Colonic mucosa (tissue), 4 donors: ENCODE data around the gene ECPAS. TPM values are rescaled to one million over a fixed set of nuclear protein-coding genes. Genes with fewer than 3 reads are reported as not detected.
"Not testable (repeated sequence)": the region's sequence is repeated elsewhere in the genome, so short reads cannot be mapped to it uniquely, and the experiment has no call there.

Experiments used
- DNase-seq: peaks from one replicate; pipeline ENCODE4 v3.0.0-alpha.2; 2020
- H3K27ac ChIP-seq: fragments of 200-600 bp; one replicate; pipeline ENCODE4 v1.8.0; 2021
- H3K27me3 ChIP-seq: fragments of 200-600 bp; one replicate; pipeline ENCODE4 v1.8.0; 2021
- H3K36me3 ChIP-seq: fragments of 200-600 bp; one replicate; pipeline ENCODE4 v1.8.0; 2021
- H3K4me1 ChIP-seq: fragments of 200-600 bp; one replicate; pipeline ENCODE4 v1.8.0; 2021; ENCODE audit warnings: mild to moderate bottlenecking
- H3K4me3 ChIP-seq: fragments of 200-600 bp; one replicate; pipeline ENCODE4 v1.8.0; 2021
- H3K9ac ChIP-seq, 2 donors: one replicate each; pipeline ENCODE4 v1.7.0; 2013; ENCODE audit warnings: control low read depth in 2 of 2, low read depth in 2 of 2, low read length in 2 of 2
- H3K9me3 ChIP-seq: fragments of 200-600 bp; one replicate; pipeline ENCODE4 v1.8.0; 2021
- intact Hi-C: fragments of 100-400 bp; cut with DNase I; formaldehyde crosslinking; loops from one replicate; pipeline ENCODE4 v1.14.1; 2022
- total RNA-seq, 2 donors: library from RNA; stranded (reverse); fragmentation: NEBNext Ultra II Directional in 1 of 2; extraction: Animal tissue kit (Norgen Biotek cat#: 25700) in 1 of 2; gene quantifications; one replicate each; pipeline ENCODE4 v1.2.1, GENCODE V29; 2021
- TF ChIP-seq, protein P1 (sequence below): fragments of 200-600 bp; IDR thresholded peaks from one replicate; pipeline ENCODE4 v1.8.0; 2022; ENCODE audit warnings: antibody characterized with exemption, mild to moderate bottlenecking
- donor health status: healthy.
- donor health status: DM: no; HTN: no; CAD: no.
- donor health status: DM: no; HTN: no; CAD: no.

The ECPAS gene
- total RNA-seq, 2 donors from 2014 or later = 55.1 to 92.5 TPM

DNA sequence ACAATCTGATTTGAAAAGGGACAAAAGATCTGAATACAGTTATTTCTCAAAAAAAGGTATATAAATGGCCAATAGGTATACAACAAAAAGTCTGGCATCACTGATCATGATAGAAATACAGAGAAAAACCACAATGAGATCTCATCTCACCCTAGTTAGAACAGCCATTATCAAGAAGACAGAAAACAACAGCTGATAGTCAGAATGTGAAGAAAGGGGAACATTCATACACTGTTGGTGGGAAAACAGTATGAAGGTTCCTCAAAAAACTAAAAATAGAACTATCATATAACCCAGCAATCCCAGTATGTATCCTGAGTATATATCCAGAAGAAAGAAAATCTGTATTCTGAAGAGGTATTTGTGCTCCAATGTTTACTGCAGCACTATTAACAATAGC is 78.5 kb downstream of the ECPAS start:
- Histone ChIP-seq H3K4me3 (no peak overlapping the region), H3K9ac (no peak overlapping the region), H3K9me3 (no peaks in the 10 kb centered on the region), H3K4me1 (no peaks in the 10 kb centered on the region), H3K36me3 (peaks cover 18% of the 10 kb centered on the region), H3K27ac (no peak overlapping the region), H3K27me3 (no peaks in the 10 kb centered on the region)
- TF ChIP-seq, protein P1, sequence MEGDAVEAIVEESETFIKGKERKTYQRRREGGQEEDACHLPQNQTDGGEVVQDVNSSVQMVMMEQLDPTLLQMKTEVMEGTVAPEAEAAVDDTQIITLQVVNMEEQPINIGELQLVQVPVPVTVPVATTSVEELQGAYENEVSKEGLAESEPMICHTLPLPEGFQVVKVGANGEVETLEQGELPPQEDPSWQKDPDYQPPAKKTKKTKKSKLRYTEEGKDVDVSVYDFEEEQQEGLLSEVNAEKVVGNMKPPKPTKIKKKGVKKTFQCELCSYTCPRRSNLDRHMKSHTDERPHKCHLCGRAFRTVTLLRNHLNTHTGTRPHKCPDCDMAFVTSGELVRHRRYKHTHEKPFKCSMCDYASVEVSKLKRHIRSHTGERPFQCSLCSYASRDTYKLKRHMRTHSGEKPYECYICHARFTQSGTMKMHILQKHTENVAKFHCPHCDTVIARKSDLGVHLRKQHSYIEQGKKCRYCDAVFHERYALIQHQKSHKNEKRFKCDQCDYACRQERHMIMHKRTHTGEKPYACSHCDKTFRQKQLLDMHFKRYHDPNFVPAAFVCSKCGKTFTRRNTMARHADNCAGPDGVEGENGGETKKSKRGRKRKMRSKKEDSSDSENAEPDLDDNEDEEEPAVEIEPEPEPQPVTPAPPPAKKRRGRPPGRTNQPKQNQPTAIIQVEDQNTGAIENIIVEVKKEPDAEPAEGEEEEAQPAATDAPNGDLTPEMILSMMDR = no peak
- no peak for DNase-seq
- intact Hi-C loops = no loop called here

DNA sequence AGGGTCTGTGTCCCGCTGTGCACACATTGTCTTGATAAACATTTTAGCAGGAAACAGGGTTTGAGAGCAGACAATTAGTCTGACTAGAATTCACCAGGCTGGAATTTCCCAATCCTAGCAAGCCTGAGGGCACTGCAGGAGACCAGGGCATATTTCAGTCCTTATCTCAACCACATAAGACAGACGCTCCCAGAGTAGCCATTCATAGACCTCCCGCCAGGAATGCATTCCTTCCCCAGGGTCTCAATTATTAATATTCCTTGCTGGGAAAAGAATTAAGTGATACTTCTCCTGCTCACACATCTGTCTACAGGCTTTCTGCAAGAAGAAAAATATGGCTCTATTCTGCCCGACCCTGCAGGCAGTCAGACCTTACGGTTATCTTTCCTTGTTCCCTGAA is 82.7 kb downstream of the ECPAS start:
- H3K36me3 ChIP-seq = peaks cover 19% of the 10 kb centered on the region
- intact Hi-C loops = not testable (repeated sequence)

DNA sequence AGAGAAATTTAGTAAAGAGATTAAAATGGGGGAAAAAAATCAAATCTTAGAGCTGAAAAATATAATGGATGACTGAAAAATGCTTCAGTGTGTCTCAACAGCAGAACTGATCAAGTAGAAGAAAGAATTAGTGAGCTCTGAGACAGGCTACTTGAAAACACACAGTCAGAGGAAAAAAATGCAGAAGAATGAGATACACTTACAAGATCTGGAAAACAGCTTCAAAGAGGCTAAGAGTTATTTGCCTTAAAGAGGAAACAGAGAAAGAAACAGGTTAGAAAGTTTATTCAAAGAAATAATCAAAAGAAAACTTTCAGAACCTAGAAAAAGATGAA is 83.7 kb downstream of the ECPAS start:
- H3K27ac ChIP-seq = no peak overlapping the region
- intact Hi-C loops = no loop called here
- H3K4me1 ChIP-seq = no peaks in the 10 kb centered on the region
- TF ChIP-seq, protein P1 = no peak
- peaks cover 27% of the 10 kb centered on the region for H3K36me3 ChIP-seq
- no peaks in the 10 kb centered on the region for H3K9me3 ChIP-seq
- no peak overlapping the region for H3K9ac ChIP-seq
- no peak for DNase-seq
- H3K27me3 ChIP-seq = no peaks in the 10 kb centered on the region
- H3K4me3 ChIP-seq = no peak overlapping the region

More for the DNA sequence above, 82.7 kb downstream of the ECPAS start:
- H3K27me3 ChIP-seq, H3K9ac ChIP-seq, H3K4me3 ChIP-seq, H3K9me3 ChIP-seq, DNase-seq, H3K4me1 ChIP-seq, H3K27ac ChIP-seq: not testable (repeated sequence)

DNA sequence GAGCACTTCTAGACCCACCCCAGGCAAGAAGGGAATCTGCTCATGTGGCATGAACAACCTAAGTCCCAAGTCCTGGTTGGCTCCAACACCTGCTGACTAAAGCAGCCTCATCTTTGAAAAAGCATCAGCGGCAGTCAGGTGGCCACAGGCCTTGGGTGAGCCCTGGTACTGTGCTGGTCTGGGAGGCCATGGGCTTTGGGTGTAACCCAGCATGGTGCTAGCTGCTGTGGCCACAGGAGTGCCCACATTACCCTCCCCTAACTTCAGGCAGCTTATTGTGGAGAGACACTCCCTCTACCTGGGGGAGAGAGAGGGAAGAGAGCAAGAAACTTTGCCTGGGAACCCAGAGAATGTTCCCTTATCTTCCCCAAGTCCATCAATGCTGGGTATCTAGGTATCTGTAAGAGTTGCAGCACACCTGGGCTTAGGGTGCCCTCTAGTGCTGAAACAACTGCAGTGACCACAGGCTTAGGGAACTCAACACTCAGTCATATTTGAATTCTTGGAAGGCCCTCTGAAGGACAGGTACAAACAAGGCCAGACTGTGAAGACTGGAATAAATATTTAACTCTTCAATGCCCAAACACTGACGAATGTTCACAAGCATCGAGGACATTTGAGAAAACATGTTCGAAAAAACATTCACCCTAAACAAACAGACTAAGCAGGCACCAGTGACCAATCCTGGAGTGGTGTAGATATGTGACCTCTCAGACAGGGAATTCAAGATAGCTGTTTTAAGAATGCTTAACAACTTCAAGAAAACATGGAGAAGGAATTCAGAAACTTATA is 84.2 kb downstream of the ECPAS start:
- Histone ChIP-seq H3K4me3 (no peak overlapping the region), H3K4me1 (no peaks in the 10 kb centered on the region), H3K9ac (no peak overlapping the region), H3K27ac (no peak overlapping the region), H3K27me3 (no peaks in the 10 kb centered on the region), H3K9me3 (no peaks in the 10 kb centered on the region), H3K36me3 (peaks cover 27% of the 10 kb centered on the region)
- intact Hi-C loops = no loop called here
- TF ChIP-seq, protein P1 = peak; percentile 54
- DNase-seq = peak; percentile 47

DNA sequence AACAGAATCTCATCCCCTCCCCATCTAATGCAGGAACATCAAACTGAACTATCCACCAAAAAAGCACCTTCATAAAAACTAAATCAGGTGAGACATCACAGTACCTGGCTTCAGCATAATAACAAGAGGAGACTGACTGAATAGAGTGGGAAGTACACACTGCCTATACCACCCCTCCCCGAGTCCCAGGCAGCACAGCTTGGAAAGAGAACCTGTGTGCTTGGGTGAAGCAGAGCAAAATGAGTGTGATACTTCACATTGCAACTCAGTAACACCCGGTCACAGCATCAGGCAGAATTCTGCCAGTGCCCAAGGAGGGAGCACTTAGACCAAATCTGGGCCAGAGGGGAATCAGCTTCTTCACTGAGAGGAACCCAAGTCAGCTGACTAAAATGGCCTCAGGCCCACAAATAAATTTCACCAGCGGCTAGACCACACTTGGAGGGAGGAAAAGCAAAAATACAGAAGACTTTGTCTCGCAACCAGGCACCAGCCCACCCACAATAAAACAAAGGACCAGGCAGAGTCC is 84.9 kb downstream of the ECPAS start:
- no peak for DNase-seq
- no peak overlapping the region for H3K9ac ChIP-seq
- H3K4me3 ChIP-seq = no peak overlapping the region
- intact Hi-C loops = no loop called here
- TF ChIP-seq, protein P1 = no peak
- H3K27me3 ChIP-seq = no peaks in the 10 kb centered on the region
- no peaks in the 10 kb centered on the region for H3K4me1 ChIP-seq
- no peaks in the 10 kb centered on the region for H3K9me3 ChIP-seq
- H3K27ac ChIP-seq = no peak overlapping the region
- peaks cover 27% of the 10 kb centered on the region for H3K36me3 ChIP-seq

DNA sequence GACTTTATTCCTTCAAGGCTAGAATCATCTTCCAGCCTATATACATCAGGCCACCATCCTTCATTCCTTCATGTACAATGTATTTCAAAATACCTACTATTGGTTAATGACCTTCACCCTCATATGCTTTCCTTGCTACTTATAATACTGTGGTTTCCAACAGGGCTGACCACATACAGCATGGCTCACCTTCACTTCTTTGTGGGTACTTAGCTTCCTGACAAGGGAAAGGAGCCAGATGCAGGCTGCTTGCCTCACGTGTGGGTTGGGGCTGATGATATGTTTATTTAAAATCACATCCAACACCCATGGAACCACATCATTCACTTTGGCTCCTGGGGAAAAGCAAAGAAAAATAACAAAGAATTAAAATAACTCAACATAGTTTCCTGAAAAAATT is 90.2 kb downstream of the ECPAS start:
- no peak for DNase-seq
- H3K9me3 ChIP-seq = no peaks in the 10 kb centered on the region
- no peaks in the 10 kb centered on the region for H3K4me1 ChIP-seq
- H3K27me3 ChIP-seq = no peaks in the 10 kb centered on the region
- no peak overlapping the region for H3K27ac ChIP-seq
- intact Hi-C loops = no loop called here
- TF ChIP-seq, protein P1 = no peak
- H3K9ac ChIP-seq = no peak overlapping the region
- peaks cover 35% of the 10 kb centered on the region for H3K36me3 ChIP-seq
- H3K4me3 ChIP-seq = no peak overlapping the region
